HG03064 (cell line): ENCODE data around the gene CD80.

Source experiments
- ATAC-seq: cut with Tn5 transposase; IDR thresholded peaks from one replicate; pipeline ENCODE4 v1.9.1; 2021; ENCODE audit warnings: low read depth; ENCODE audit not compliant: unreplicated experiment

The CD80 gene

GRCh38 chr3:119550192-119550910, 9.1 kb downstream of the CD80 start:
- peak; percentile 45 for ATAC-seq

- no peak for ATAC-seq
These were observed 11.1 kb downstream of the CD80 start for GRCh38 chr3:119548341-119548740.

- no peak for ATAC-seq
These were observed 12.2 kb downstream of the CD80 start for GRCh38 chr3:119547227-119547626.

GRCh38 chr3:119543147-119543546, 16.3 kb downstream of the CD80 start:
- ATAC-seq: no peak

- ATAC-seq: no peak
These were observed 17.1 kb downstream of the CD80 start for GRCh38 chr3:119542168-119542767.

GRCh38 chr3:119541547-119541946, 17.9 kb downstream of the CD80 start:
- ATAC-seq: no peak

GRCh38 chr3:119538772-119539171, 20.6 kb downstream of the CD80 start:
- no peak for ATAC-seq

GRCh38 chr3:119536757-119537156, 22.7 kb downstream of the CD80 start:
- no peak for ATAC-seq

- no peak for ATAC-seq
These were observed 25.1 kb downstream of the CD80 start for GRCh38 chr3:119534296-119534695.

GRCh38 chr3:119531151-119531550, 28.3 kb downstream of the CD80 start:
- no peak for ATAC-seq

GRCh38 chr3:119530456-119530855, 29.0 kb downstream of the CD80 start:
- ATAC-seq: no peak

- ATAC-seq: no peak
These were observed 29.5 kb downstream of the CD80 start for GRCh38 chr3:119529883-119530282.

GRCh38 chr3:119527714-119528113, 31.7 kb downstream of the CD80 start:
- ATAC-seq: no peak

- ATAC-seq: no peak
These were observed 34.3 kb downstream of the CD80 start for GRCh38 chr3:119524931-119525662.

- ATAC-seq: no peak
These were observed 41.4 kb downstream of the CD80 start for GRCh38 chr3:119518026-119518425.

- ATAC-seq: no peak
These were observed 42.3 kb downstream of the CD80 start for GRCh38 chr3:119517112-119517511.

GRCh38 chr3:119514637-119515036, 44.8 kb downstream of the CD80 start:
- no peak for ATAC-seq

- no peak for ATAC-seq
These were observed 48.7 kb downstream of the CD80 start for GRCh38 chr3:119510690-119511089.

- ATAC-seq: no peak
These were observed 51.1 kb downstream of the CD80 start for GRCh38 chr3:119508172-119508845.

GRCh38 chr3:119507404-119507803, 52.0 kb downstream of the CD80 start:
- no peak for ATAC-seq

- no peak for ATAC-seq
These were observed 52.8 kb downstream of the CD80 start for GRCh38 chr3:119506631-119507030.
